HTERT RPE-1 (cell line): ENCODE results near the gene ZNF148.
"Not testable (repeated sequence)": the region's sequence is repeated elsewhere in the genome, so short reads cannot be mapped to it uniquely, and the experiment has no call there.

ENCODE experiments used
- in situ Hi-C: fragments of 300-500 bp; cut with MboI; formaldehyde crosslinking; loops from 4 replicates; pipeline ENCODE4 v1.14.3; 2020; ENCODE audit warnings: low sequenced_read_pairs

ZNF148 gene

DNA sequence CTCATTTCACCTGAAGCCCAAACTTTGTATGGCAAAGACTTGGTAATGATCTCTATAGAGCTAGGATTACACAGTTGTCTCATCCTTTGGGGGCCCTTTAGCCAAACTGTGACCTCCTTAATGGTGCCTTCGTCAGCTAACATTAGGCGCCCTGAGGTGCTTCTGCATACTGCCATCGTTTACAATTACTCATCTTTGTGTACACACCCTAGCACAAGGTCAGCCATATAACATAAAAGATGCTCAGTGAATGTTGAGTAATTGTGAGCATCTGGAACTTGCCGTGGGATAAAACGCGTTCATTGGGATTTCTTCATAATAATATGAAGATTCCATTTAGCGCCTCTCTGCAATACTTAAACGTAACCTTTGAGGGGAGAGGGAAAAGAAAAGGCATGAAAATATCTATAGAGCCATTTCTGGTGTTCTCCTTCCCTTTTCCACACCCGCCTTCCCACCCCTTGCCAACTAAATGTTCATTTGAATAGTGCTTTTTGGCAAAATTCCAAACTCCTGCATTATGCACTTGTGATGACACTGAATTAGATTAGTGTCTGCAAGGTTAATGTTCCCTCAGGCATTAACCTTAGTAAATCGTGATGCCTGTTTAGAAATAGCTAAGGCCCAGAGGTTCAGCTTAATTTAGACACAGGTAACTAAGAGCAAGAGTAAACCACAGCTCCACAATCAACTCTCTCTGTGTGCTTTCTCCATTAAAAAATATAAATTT, 990 bp upstream of the ZNF148 start:
- in situ Hi-C loops, result no loop called here

- in situ Hi-C loops, result no loop called here
Measured at GRCh38 chr3:125374501-125374995, 577 bp downstream of the ZNF148 start.

- in situ Hi-C loops, result no loop called here
Measured at GRCh38 chr3:125367403-125368230, 7.5 kb downstream of the ZNF148 start.

DNA sequence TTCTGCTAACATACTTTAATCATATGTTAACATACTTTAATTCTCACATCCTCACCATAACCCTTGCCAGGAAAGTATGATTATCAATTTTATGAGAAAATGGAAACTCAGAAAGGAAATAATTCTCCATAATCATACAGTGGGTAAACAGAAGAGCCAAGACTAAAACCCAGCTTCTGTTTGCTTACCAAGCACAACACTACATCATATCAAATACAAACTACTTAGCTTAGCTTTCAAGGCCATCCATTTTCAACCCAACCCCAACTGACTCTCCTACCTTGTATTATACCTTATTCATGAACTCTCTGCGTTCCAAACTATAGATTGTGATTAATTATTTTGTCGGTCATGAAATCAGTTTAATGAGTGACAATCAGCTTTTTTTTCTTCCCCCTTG, 9.0 kb downstream of the ZNF148 start:
- in situ Hi-C loops, result no loop called here

DNA sequence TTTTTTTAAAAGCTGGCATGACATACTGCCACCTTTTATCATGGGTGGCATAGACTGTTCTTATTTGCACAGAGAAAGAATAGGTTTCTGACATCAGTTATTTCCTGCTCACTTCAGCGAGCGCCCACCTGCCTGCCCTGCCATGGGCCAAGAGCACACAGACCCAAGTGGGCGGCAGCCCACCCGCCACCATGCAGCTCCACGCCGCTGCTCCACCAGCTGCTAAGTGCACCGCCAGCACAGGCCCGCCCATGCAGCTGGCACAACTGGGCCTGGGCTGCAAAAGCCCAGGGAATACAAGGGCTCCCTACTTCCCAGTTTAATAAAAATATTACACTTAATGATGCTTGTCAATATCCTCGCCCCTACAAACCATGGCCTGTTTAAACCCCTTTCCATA, 15.4 kb downstream of the ZNF148 start:
- in situ Hi-C loops, result no loop called here

DNA sequence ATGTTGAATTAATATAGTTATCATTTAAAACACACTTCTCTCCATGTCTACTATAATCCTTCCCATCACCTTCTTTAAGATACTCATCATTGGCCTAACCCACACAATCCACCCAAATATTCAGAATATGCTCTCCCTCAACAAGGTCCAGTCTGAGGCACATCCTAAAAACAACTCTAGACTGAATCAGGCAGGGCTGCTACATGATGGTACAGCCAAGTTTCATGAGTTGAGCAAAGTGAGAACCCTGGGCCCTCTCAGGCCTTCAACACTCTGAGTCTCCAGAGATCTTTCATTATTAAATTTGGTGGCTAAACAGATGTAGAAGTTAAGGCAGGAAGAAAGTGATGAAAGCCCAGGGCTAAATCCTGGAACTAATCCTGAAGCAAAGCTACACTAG, 16.2 kb downstream of the ZNF148 start:
- in situ Hi-C loops, result no loop called here

- in situ Hi-C loops, result no loop called here
Measured at GRCh38 chr3:125357837-125358236, 17.3 kb downstream of the ZNF148 start.

GRCh38 chr3:125357032-125357658, 18.0 kb downstream of the ZNF148 start:
- in situ Hi-C loops, result no loop called here

DNA sequence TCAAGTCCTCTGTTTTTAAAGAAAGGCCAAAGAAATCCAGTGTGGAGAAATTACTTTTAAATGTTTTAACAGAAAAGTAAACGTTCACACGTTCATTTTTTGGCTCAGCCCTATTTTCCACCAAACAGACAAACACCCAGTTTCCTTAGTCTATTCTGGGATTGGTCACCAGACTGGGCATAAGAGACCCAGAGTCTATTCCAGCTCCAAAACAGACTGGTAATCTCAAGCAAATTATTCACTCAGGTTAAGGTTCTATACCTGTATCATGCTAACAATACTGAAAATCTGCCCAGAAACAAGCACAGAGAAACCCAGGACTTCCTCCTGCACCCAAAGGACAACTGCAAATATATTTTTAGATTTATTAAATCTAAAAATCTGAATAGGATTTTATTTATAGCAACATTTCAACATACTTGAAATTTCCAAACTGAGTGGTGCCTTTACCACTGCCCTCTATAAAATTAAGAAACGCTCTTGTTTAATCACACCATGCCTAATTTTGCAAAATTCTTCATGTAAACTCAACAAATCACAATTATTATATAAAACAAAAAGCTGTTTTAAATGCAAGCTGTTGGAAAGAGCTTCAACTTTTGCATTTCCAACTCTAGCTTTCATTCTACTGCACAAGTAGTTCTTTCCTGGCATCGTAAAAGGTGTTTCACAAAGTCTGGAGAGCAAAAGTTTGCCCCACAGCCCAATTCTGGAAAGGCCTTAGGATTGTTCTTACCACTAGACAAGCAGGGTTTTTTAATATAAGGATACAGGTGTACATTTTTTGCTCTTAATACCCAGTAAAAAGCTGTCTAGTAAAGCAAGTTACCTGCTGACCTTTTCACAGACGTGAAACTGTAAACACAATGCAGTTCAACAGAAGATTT, 18.7 kb downstream of the ZNF148 start:
- in situ Hi-C loops, result no loop called here

DNA sequence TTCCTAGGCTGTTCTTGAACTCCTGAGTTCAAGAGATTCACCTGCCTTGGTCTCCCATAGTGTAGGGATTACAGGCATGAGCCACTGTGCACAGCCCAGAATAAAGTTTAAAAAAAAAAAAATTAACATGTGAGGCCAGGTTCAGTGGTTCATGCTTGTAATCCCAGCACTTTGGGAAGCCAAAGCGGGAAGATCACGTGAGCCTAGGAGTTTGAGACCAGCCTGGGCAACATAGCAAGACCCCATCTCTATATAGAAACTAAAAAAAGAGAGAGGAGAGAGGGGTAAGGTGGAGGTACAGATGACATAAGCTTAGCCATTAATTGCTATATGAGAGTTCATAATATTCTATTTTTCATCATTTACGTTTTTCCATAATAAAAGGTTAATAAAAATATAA, 21.5 kb downstream of the ZNF148 start:
- in situ Hi-C loops, result no loop called here

- in situ Hi-C loops, result no loop called here
Measured at GRCh38 chr3:125353128-125353527, 22.0 kb downstream of the ZNF148 start.

DNA sequence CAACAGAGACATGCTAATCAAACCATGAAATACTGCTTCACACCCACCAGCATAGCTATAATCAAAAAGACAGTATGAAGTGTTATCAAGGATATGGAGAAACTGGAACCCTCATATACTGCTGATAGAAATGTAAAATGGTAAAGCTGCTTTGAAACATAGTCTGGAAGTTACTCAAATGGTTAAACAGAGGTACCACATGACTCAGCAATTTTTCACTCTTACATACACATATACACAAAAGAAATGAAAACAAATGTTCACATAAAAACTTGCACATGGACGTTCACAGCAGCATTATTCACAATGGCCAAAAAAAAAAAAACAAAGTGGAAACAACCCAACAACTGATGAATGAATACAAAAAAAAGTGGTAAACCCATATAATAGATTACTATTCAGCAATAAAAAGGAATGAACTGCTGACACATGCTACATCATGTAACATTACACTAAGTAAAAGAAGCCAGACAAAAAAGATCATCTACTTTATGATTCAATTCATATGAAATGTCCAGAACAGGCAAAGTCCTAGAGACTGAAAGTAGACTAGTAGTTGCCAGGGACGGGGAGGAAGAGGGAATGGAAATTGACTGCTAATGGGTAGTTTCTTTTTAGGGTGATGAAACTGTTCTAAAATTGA, 23.2 kb downstream of the ZNF148 start:
- in situ Hi-C loops, result no loop called here

- in situ Hi-C loops, result no loop called here
Measured at GRCh38 chr3:125351152-125351551, 24.0 kb downstream of the ZNF148 start.

- in situ Hi-C loops, result no loop called here
Measured at GRCh38 chr3:125350597-125350996, 24.5 kb downstream of the ZNF148 start.

GRCh38 chr3:125349556-125350165, 25.5 kb downstream of the ZNF148 start:
- in situ Hi-C loops, result no loop called here

DNA sequence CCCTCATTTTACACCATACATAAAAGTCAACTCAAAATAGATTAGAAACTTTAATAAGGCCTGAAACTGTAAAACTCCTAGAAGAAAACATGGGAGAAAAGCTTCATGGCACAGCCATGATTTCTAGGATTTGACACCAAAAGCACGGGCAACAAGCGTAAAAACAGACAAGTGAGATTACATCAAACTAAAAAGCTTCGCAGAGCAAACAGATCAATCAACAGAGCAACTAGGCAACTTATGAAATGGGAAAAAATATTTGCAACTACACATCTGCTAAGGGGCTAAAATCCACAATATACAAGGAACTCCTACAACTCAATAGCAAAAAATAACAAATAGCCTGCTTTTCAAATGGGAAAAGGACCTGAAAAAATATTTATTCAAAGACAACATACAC, 26.1 kb downstream of the ZNF148 start:
- in situ Hi-C loops, result no loop called here

GRCh38 chr3:125343367-125343766, 31.8 kb downstream of the ZNF148 start:
- in situ Hi-C loops, result not testable (repeated sequence)

DNA sequence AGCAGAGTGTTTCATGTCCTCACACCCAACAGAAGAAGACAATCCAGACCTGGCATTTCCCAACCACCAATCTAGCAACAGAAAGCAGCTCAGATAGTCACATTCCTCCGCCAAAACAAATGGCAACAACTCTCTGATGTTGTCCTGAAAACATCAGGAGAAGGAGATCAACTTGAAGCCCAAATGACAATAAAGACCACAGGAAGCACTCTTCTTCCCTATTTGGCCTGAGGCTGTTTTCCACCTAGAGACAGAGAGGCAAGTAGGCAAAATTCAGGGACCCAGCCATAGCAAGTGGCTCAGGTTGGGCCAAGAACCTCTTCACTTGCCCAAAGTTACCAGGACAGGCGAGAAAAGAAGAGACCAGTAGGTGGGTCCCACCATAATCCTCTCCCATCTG, 35.0 kb downstream of the ZNF148 start:
- in situ Hi-C loops, result no loop called here

- in situ Hi-C loops, result no loop called here
Measured at GRCh38 chr3:125337506-125337905, 37.6 kb downstream of the ZNF148 start.
